Measurements from ENCODE around the gene LPCAT4. TPM values are rescaled to one million over a fixed set of nuclear protein-coding genes. Genes with fewer than 3 reads are reported as not detected.

LPCAT4 gene
- total RNA-seq, 2 experiments from 2014 or later: 55.6 to 56.9 TPM

DNA sequence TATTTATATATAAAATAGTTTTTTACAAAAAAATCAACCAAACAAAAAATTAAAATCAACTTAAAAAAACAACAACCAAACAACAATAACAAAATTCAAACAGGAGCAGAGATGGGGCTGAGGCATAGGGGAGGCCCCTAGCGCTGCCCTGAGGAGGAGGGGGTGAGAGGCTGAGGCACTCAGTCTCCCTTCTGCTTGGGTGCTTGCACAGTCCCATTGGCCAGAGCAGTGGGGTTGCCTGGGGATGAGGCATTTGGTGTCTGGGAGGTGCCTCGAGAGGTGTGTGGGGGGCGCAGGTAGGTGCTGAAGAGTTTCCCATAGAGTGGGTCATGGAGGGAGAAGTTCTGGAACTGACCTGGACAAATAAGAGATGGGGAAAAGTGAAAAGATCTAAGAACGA lies 8.0 kb downstream of the LPCAT4 start:
- ChIA-PET POLR2A (interaction anchor here (1.4 kb wide), 1 partner anchor 9 kb away, joined by 5 read pairs; no protein-coding TSS in a partner anchor), CTCF (interaction anchor here (0.7 to 2.1 kb wide), 3 partner anchors 8 to 149 kb away, joined by 3 to 9 read pairs (median 4); partner anchors contain the start of genes KATNBL1 and LPCAT4)
- H3K9me3 Mint-ChIP-seq: no peaks in the 10 kb centered on the region
- TF ChIP-seq, protein P1, sequence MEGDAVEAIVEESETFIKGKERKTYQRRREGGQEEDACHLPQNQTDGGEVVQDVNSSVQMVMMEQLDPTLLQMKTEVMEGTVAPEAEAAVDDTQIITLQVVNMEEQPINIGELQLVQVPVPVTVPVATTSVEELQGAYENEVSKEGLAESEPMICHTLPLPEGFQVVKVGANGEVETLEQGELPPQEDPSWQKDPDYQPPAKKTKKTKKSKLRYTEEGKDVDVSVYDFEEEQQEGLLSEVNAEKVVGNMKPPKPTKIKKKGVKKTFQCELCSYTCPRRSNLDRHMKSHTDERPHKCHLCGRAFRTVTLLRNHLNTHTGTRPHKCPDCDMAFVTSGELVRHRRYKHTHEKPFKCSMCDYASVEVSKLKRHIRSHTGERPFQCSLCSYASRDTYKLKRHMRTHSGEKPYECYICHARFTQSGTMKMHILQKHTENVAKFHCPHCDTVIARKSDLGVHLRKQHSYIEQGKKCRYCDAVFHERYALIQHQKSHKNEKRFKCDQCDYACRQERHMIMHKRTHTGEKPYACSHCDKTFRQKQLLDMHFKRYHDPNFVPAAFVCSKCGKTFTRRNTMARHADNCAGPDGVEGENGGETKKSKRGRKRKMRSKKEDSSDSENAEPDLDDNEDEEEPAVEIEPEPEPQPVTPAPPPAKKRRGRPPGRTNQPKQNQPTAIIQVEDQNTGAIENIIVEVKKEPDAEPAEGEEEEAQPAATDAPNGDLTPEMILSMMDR (IDR thresholded peaks at IDR 0.05): no peak
- no peak overlapping the region for H3K27ac Mint-ChIP-seq
- ATAC-seq (no peak), DNase-seq (no peak)
- H3K4me3 Mint-ChIP-seq: no peak overlapping the region
- H3K36me3 Mint-ChIP-seq (ENCODE audit: low read depth): peaks cover 33% of the 10 kb centered on the region
- H3K27me3 Mint-ChIP-seq: no peaks in the 10 kb centered on the region
- intact Hi-C loops (cut with micrococcal nuclease): no loop called here
- H3K4me1 Mint-ChIP-seq (ENCODE audit: low read depth): no peaks in the 10 kb centered on the region

DNA sequence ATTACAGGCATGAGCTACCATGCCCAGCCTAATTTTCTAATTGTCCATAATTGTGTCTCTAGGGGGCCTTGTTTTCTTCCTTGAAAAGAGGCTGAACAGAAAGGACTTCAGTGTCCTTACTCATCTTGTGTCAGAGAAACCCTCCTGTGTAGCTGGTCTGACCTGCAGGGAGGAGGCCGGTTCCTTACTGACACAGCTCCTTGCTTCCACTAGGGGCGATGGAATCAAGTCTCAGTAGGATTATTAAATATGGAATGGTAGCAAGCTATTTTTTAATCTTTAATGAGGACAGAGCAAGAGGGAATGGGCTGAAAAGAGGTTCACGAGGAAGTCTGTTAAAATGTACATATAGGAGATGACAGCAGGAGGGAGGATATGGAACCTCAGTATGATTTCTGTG lies 8.6 kb downstream of the LPCAT4 start:
- H3K4me1 Mint-ChIP-seq (ENCODE audit: low read depth): no peaks in the 10 kb centered on the region
- ChIA-PET POLR2A (interaction anchor here (1.4 kb wide), 1 partner anchor 9 kb away, joined by 5 read pairs; no protein-coding TSS in a partner anchor), CTCF (interaction anchor here (0.7 to 2.1 kb wide), 4 partner anchors 9 to 149 kb away, joined by 3 to 9 read pairs (median 4); partner anchors contain the start of genes KATNBL1 and LPCAT4)
- TF ChIP-seq, protein P1 (IDR thresholded peaks at IDR 0.05): no peak
- DNase-seq: no peak
- no peak overlapping the region for H3K27ac Mint-ChIP-seq
- H3K27me3 Mint-ChIP-seq: no peaks in the 10 kb centered on the region
- no peaks in the 10 kb centered on the region for H3K9me3 Mint-ChIP-seq
- H3K4me3 Mint-ChIP-seq: no peak overlapping the region
- intact Hi-C loops (cut with micrococcal nuclease): no loop called here
- ATAC-seq: no peak
- H3K36me3 Mint-ChIP-seq (ENCODE audit: low read depth): peaks cover 33% of the 10 kb centered on the region

DNA sequence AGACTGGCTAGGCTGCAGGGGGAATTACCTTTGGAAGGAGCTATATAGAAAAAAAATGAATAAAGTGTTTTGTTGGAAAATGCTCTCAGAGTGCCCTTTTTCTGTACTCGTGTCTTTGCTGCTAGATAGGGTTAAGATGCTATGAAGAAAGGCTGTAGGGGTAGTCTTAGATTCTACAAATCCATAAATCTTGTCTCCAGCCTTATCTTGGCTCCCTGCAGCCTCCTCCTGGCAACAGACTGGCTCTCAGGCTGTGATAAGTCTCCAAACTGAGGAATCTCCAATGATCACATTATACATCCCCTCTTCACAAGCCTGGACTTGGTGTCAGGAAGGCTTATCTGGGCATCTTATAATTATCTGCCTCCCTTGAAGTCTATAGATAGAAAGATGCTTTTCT lies 9.3 kb downstream of the LPCAT4 start:
- H3K27me3 Mint-ChIP-seq: no peaks in the 10 kb centered on the region
- no peak for DNase-seq
- H3K4me1 Mint-ChIP-seq (ENCODE audit: low read depth): no peaks in the 10 kb centered on the region
- CTCF ChIA-PET: interaction anchor here (1.0 to 2.1 kb wide), 2 partner anchors 10 to 15 kb away, joined by 3 to 9 read pairs; partner anchors contain the start of gene LPCAT4
- POLR2A ChIA-PET: interaction anchor here (1.4 kb wide), 1 partner anchor 10 kb away, joined by 5 read pairs; no protein-coding TSS in a partner anchor
- no peak for ATAC-seq
- TF ChIP-seq, protein P1 (IDR thresholded peaks at IDR 0.05): no peak
- peaks cover 28% of the 10 kb centered on the region for H3K36me3 Mint-ChIP-seq (ENCODE audit: low read depth)
- intact Hi-C loops (cut with micrococcal nuclease): no loop called here
- H3K27ac Mint-ChIP-seq: no peak overlapping the region
- no peaks in the 10 kb centered on the region for H3K9me3 Mint-ChIP-seq
- no peak overlapping the region for H3K4me3 Mint-ChIP-seq

DNA sequence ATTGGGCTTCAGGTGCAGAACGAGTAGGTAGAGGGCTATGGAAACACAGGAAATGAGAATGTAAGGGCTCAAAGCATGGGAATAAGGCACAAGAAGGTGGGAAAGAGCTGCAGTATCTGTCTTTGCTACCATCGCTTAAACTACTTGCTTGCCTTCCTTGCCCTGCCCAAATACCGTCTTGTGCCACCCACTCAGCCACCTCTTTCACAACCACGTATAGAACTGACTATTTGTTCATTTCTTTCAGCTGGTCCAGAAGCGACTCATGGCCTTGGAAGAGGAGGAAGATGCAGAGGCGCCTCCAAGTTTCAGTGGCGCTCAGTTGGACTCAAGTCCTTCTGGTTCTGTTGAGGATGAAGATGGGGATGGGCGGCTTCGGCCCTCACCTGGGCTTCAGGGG lies 11.8 kb downstream of the LPCAT4 start:
- POLR2A ChIA-PET: interaction anchor here (1.4 kb wide), 1 partner anchor 11 kb away, joined by 3 read pairs; no protein-coding TSS in a partner anchor
- H3K4me1 Mint-ChIP-seq (ENCODE audit: low read depth): no peaks in the 10 kb centered on the region
- peaks cover 17% of the 10 kb centered on the region for H3K36me3 Mint-ChIP-seq (ENCODE audit: low read depth)

DNA sequence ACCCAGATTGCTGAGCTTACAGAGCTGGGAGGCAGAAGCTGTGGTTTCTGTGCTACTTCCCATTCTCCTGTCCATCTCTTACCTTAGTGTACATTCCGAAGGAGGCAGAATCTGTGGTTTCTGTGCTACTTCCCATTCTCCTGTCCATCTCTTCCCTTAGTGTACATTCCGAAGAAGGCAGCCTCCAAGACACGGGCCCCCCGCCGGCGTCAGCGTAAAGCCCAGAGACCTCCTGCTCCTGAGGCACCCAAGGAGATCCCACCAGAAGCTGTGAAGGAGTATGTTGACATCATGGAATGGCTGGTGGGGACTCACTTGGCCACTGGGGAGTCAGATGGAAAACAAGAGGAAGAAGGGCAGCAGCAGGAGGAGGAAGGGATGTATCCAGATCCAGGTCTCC lies 12.7 kb downstream of the LPCAT4 start:
- no peaks in the 10 kb centered on the region for H3K27me3 Mint-ChIP-seq
- DNase-seq: no peak
- peaks cover 14% of the 10 kb centered on the region for H3K36me3 Mint-ChIP-seq (ENCODE audit: low read depth)
- no peaks in the 10 kb centered on the region for H3K9me3 Mint-ChIP-seq
- no peak overlapping the region for H3K4me3 Mint-ChIP-seq
- H3K27ac Mint-ChIP-seq: no peak overlapping the region
- no peak for ATAC-seq
- ChIA-PET POLR2A (interaction anchor here (0.8 kb wide), 1 partner anchor 13 kb away, joined by 3 read pairs; the partner anchor contains the start of gene LPCAT4), CTCF (interaction anchor here (1.7 to 3.2 kb wide), 2 partner anchors 13 to 114 kb away, joined by 5 to 17 read pairs; partner anchors contain the start of gene LPCAT4)
- no peaks in the 10 kb centered on the region for H3K4me1 Mint-ChIP-seq (ENCODE audit: low read depth)
- intact Hi-C loops (cut with micrococcal nuclease): no loop called here
- TF ChIP-seq, protein P1 (IDR thresholded peaks at IDR 0.05): no peak

More for the DNA sequence above, 11.8 kb downstream of the LPCAT4 start:
- TF ChIP-seq, protein P1 (IDR thresholded peaks at IDR 0.05): no peak
- ATAC-seq: no peak
- no peak overlapping the region for H3K27ac Mint-ChIP-seq
- CTCF ChIA-PET: interaction anchor here (1.7 to 3.2 kb wide), 2 partner anchors 12 to 114 kb away, joined by 5 to 17 read pairs; partner anchors contain the start of gene LPCAT4
- no peaks in the 10 kb centered on the region for H3K9me3 Mint-ChIP-seq
- no peaks in the 10 kb centered on the region for H3K27me3 Mint-ChIP-seq
- no peak overlapping the region for H3K4me3 Mint-ChIP-seq
- DNase-seq: no peak
- intact Hi-C loops (cut with micrococcal nuclease): no loop called here

All from activated CD8-positive, alpha-beta T cell treated with anti-CD3 and anti-CD28 coated beads for 36 hours (primary cell).